HepG2 (cell line): ENCODE measurements around the gene KANSL1. TPM values are rescaled to one million over a fixed set of nuclear protein-coding genes. Genes with fewer than 3 reads are reported as not detected.

ENCODE experiments used
- ADNP ChIP-seq: sonication (generic); formaldehyde crosslinking; IDR thresholded peaks from 2 replicates; pipeline ENCODE4 v1.4.0; 2020; ENCODE audit warnings: missing genetic modification reagents
- ATRX ChIP-seq: sonication (generic); formaldehyde crosslinking; IDR thresholded peaks from 2 replicates; pipeline ENCODE4 v1.4.0; 2020; ENCODE audit warnings: missing genetic modification reagents, borderline replicate concordance
- CBX5 ChIP-seq: sonication (generic); formaldehyde crosslinking; IDR thresholded peaks from 2 replicates; pipeline ENCODE4 v1.4.0; 2020; ENCODE audit warnings: missing genetic modification reagents, borderline replicate concordance
- ETV6 ChIP-seq: sonication (generic); formaldehyde crosslinking; conservative IDR thresholded peaks from 2 replicates; pipeline ENCODE4 v1.4.0; 2020; ENCODE audit warnings: missing genetic modification reagents
- GPN1 ChIP-seq: sonication (generic); formaldehyde crosslinking; IDR thresholded peaks from 2 replicates; pipeline ENCODE4 v1.5.1; 2020; ENCODE audit warnings: missing genetic modification reagents, borderline replicate concordance
- JUNB ChIP-seq: sonication (generic); formaldehyde crosslinking; IDR thresholded peaks from 2 replicates; pipeline ENCODE4 v1.8.0; 2022; ENCODE audit warnings: missing genetic modification reagents, mild to moderate bottlenecking, borderline replicate concordance
- KLF11 ChIP-seq: IDR thresholded peaks from 2 replicates; pipeline ENCODE4 v1.6.1; 2016; ENCODE audit warnings: missing compliant biosample characterization
- KLF9 ChIP-seq: IDR thresholded peaks from 2 replicates; pipeline ENCODE4 v1.6.1; 2016; ENCODE audit warnings: low read depth
- MTF1 ChIP-seq: sonication (generic); formaldehyde crosslinking; IDR thresholded peaks from 2 replicates; pipeline ENCODE4 v1.5.0; 2020; ENCODE audit warnings: missing genetic modification reagents
- NFYC ChIP-seq: IDR thresholded peaks from 2 replicates; pipeline ENCODE4 v1.6.1; 2016; ENCODE audit warnings: missing genetic modification reagents, missing compliant biosample characterization
- PHF20 ChIP-seq: sonication (generic); formaldehyde crosslinking; IDR thresholded peaks from 2 replicates; pipeline ENCODE4 v1.5.0; 2020; ENCODE audit warnings: mild to moderate bottlenecking, missing genetic modification reagents
- PTBP1 ChIP-seq: fragments of 200-400 bp; formaldehyde crosslinking; IDR thresholded peaks from 2 replicates; pipeline ENCODE4 v1.6.1; 2018; ENCODE audit warnings: low read length, low read depth; ENCODE audit not compliant: poor library complexity, severe bottlenecking
- RBM39 ChIP-seq: fragments of 200-400 bp; formaldehyde crosslinking; IDR thresholded peaks from one replicate; pipeline ENCODE4 v1.6.1; 2018; ENCODE audit warnings: antibody characterized with exemption, mild to moderate bottlenecking, low read depth, low read length; ENCODE audit not compliant: poor library complexity, severe bottlenecking
- ZMAT3 ChIP-seq: sonication (generic); formaldehyde crosslinking; conservative IDR thresholded peaks from 2 replicates; pipeline ENCODE4 v1.7.0; 2021; ENCODE audit warnings: missing genetic modification reagents
- ZNF124 ChIP-seq: sonication (generic); formaldehyde crosslinking; IDR thresholded peaks from 2 replicates; pipeline ENCODE4 v1.4.0; 2020; ENCODE audit warnings: missing genetic modification reagents
- ZNF616 ChIP-seq: sonication (generic); formaldehyde crosslinking; IDR thresholded peaks from 2 replicates; pipeline ENCODE4 v1.5.0; 2020; ENCODE audit warnings: low read depth, mild to moderate bottlenecking, missing genetic modification reagents
- ZNF782 ChIP-seq: sonication (generic); formaldehyde crosslinking; IDR thresholded peaks from 2 replicates; pipeline ENCODE4 v1.4.0; 2020; ENCODE audit warnings: missing genetic modification reagents, mild to moderate bottlenecking, borderline replicate concordance
- polyA plus RNA-seq, 8 experiments: library from polyadenylated mRNA; depleted of rRNA in 3 of 8; stranded (reverse) in 7 of 8; unstranded in 1 of 8; fragments of >200 nt; fragmentation: Illumina TruSeq in 4 of 8; extraction: Trizol in 4 of 8; gene quantifications; 2 replicates each; pipeline versions ENCODE4 v1.2.1 to v1.2.3, GENCODE V29; 2011 to 2016; ENCODE audit warnings: low read depth in 4 of 8, missing spikeins in 1 of 8, mixed read lengths in 1 of 8; ENCODE audit not compliant: insufficient read depth in 1 of 8
- total RNA-seq, 5 experiments: library from RNA; depleted of rRNA; stranded (reverse); fragments of >200 nt; fragmentation: Illumina TruSeq; extraction: Trizol; gene quantifications; 2 replicates each; pipeline ENCODE4 v1.2.3, GENCODE V29; 2016; ENCODE audit warnings: low read depth in 1 of 5
- TF ChIP-seq, protein P1 (sequence below): sonication (generic); formaldehyde crosslinking; IDR thresholded peaks from 2 replicates; pipeline ENCODE4 v1.4.0; 2020; ENCODE audit warnings: missing genetic modification reagents
- TF ChIP-seq, protein P2 (sequence below): sonication (generic); formaldehyde crosslinking; IDR thresholded peaks from 2 replicates; pipeline ENCODE4 v1.8.0; 2023; ENCODE audit warnings: mild to moderate bottlenecking, missing genetic modification reagents
- TF ChIP-seq, protein P3 (sequence below): sonication (generic); formaldehyde crosslinking; IDR thresholded peaks from 2 replicates; pipeline ENCODE4 v1.9.0; 2022; ENCODE audit warnings: low read depth, missing genetic modification reagents

The KANSL1 gene
- total and polyA plus RNA-seq, 2 of the 13 experiments (the other 11 are each of a cell fraction or from before 2014, with no cell fraction given) = 24.0 to 59.6 TPM

DNA sequence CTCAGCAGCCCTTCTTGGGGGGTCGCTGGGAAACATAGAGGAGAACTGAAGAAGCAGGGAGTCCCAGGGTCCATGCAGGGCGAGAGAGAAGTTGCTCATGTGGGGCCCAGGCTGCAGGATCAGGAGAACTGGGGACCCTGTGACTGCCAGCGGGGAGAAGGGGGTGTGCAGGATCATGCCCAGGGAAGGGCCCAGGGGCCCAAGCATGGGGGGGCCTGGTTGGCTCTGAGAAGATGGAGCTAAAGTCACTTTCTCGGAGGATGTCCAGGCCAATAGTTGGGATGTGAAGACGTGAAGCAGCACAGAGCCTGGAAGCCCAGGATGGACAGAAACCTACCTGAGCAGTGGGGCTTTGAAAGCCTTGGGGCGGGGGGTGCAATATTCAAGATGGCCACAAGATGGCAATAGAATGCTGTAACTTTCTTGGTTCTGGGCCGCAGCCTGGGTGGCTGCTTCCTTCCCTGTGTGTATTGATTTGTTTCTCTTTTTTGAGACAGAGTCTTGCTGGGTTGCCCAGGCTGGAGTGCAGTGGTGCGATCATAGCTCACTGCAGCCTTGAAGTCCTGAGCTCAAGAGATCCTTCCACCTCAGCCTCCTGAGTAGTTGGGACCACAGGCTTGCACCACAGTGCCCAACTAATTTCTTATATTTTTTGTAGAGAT is 190.8 kb downstream of the KANSL1 start (continued):
- no peak for TF ChIP-seq JUNB (CRISPR knock-in tag)
- TF ChIP-seq ATRX (CRISPR knock-in tag) = no peak
- TF ChIP-seq PTBP1 = no peak
- no peak for TF ChIP-seq GPN1 (CRISPR knock-in tag)
- TF ChIP-seq ADNP (CRISPR knock-in tag) = peak; percentile 86
- peak; percentile 82; the same call in 1 of the 2 replicates for TF ChIP-seq ZNF124 (CRISPR knock-in tag)
- TF ChIP-seq ZNF616 (CRISPR knock-in tag) = no peak
- TF ChIP-seq, protein P1, sequence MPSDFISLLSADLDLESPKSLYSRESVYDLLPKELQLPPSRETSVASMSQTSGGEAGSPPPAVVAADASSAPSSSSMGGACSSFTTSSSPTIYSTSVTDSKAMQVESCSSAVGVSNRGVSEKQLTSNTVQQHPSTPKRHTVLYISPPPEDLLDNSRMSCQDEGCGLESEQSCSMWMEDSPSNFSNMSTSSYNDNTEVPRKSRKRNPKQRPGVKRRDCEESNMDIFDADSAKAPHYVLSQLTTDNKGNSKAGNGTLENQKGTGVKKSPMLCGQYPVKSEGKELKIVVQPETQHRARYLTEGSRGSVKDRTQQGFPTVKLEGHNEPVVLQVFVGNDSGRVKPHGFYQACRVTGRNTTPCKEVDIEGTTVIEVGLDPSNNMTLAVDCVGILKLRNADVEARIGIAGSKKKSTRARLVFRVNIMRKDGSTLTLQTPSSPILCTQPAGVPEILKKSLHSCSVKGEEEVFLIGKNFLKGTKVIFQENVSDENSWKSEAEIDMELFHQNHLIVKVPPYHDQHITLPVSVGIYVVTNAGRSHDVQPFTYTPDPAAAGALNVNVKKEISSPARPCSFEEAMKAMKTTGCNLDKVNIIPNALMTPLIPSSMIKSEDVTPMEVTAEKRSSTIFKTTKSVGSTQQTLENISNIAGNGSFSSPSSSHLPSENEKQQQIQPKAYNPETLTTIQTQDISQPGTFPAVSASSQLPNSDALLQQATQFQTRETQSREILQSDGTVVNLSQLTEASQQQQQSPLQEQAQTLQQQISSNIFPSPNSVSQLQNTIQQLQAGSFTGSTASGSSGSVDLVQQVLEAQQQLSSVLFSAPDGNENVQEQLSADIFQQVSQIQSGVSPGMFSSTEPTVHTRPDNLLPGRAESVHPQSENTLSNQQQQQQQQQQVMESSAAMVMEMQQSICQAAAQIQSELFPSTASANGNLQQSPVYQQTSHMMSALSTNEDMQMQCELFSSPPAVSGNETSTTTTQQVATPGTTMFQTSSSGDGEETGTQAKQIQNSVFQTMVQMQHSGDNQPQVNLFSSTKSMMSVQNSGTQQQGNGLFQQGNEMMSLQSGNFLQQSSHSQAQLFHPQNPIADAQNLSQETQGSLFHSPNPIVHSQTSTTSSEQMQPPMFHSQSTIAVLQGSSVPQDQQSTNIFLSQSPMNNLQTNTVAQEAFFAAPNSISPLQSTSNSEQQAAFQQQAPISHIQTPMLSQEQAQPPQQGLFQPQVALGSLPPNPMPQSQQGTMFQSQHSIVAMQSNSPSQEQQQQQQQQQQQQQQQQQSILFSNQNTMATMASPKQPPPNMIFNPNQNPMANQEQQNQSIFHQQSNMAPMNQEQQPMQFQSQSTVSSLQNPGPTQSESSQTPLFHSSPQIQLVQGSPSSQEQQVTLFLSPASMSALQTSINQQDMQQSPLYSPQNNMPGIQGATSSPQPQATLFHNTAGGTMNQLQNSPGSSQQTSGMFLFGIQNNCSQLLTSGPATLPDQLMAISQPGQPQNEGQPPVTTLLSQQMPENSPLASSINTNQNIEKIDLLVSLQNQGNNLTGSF = no peak
- TF ChIP-seq NFYC (CRISPR knock-in tag) = no peak
- TF ChIP-seq KLF11 (CRISPR knock-in tag) = no peak
- TF ChIP-seq, protein P2, sequence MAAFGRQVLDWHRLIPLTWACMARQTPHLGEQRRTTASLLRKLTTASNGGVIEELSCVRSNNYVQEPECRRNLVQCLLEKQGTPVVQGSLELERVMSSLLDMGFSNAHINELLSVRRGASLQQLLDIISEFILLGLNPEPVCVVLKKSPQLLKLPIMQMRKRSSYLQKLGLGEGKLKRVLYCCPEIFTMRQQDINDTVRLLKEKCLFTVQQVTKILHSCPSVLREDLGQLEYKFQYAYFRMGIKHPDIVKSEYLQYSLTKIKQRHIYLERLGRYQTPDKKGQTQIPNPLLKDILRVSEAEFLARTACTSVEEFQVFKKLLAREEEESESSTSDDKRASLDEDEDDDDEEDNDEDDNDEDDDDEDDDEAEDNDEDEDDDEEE (CRISPR knock-in tag) = no peak
- no peak for TF ChIP-seq CBX5
- peak; percentile 49; the same call in 1 of the 2 replicates for TF ChIP-seq PHF20 (CRISPR knock-in tag)
- no peak for TF ChIP-seq KLF9 (CRISPR knock-in tag)
- TF ChIP-seq MTF1 (CRISPR knock-in tag) = no peak
- TF ChIP-seq ETV6 (CRISPR knock-in tag) = no peak; the same call in 1 of the 2 replicates
- TF ChIP-seq ZNF782 (CRISPR knock-in tag) = no peak
- TF ChIP-seq RBM39 = no peak
- TF ChIP-seq ZMAT3 (CRISPR knock-in tag) = peak; percentile 87; the same call in 1 of the 2 replicates
- TF ChIP-seq, protein P3, sequence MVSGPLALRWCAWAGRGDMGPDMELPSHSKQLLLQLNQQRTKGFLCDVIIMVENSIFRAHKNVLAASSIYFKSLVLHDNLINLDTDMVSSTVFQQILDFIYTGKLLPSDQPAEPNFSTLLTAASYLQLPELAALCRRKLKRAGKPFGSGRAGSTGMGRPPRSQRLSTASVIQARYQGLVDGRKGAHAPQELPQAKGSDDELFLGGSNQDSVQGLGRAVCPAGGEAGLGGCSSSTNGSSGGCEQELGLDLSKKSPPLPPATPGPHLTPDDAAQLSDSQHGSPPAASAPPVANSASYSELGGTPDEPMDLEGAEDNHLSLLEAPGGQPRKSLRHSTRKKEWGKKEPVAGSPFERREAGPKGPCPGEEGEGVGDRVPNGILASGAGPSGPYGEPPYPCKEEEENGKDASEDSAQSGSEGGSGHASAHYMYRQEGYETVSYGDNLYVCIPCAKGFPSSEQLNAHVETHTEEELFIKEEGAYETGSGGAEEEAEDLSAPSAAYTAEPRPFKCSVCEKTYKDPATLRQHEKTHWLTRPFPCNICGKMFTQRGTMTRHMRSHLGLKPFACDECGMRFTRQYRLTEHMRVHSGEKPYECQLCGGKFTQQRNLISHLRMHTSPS (CRISPR knock-in tag) = no peak
